ENCODE results near the gene PLA2G2C.
"Not testable (repeated sequence)": the region's sequence is repeated elsewhere in the genome, so short reads cannot be mapped to it uniquely, and the experiment has no call there.

Gene PLA2G2C

DNA sequence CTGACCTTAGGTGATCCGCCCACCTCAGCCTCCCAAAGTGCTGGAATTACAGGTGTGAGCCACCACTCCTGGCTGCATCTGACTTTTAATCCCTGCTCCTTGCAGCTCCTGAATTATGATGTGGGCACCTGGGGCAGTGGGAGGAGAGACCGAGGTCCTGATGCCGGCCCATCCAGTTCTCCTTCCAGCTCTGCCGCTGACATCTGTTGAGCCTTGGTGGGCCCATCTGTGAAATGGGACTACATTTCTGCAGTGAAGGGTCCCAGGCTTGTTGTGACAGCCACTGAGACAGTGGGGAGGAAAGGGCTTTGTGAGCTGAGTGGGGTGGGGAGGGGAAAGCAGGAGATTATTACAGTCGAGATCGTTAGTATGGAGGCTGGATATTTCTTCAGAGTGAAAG is 35.3 kb downstream of the PLA2G2C start:
- no peak for DNase-seq

DNA sequence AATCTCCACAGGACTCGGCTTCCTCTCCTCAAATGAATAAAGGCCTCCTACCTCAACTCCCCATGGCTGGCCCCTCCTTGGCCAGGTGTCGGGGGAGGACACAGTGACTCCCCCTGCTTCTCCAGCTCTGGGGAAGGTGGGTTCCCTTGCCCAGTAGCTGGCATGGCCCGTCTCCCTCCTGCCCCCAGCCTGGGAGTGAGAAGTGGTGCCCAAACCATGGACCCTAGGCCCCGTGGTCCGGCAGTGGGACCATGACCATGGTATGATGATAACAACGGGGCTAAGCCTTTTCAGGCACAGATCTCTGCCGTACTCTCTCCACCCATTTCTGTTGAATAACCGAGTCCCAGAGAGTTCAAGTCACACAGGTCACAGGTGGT is 36.0 kb downstream of the PLA2G2C start:
- no peak for DNase-seq

DNA sequence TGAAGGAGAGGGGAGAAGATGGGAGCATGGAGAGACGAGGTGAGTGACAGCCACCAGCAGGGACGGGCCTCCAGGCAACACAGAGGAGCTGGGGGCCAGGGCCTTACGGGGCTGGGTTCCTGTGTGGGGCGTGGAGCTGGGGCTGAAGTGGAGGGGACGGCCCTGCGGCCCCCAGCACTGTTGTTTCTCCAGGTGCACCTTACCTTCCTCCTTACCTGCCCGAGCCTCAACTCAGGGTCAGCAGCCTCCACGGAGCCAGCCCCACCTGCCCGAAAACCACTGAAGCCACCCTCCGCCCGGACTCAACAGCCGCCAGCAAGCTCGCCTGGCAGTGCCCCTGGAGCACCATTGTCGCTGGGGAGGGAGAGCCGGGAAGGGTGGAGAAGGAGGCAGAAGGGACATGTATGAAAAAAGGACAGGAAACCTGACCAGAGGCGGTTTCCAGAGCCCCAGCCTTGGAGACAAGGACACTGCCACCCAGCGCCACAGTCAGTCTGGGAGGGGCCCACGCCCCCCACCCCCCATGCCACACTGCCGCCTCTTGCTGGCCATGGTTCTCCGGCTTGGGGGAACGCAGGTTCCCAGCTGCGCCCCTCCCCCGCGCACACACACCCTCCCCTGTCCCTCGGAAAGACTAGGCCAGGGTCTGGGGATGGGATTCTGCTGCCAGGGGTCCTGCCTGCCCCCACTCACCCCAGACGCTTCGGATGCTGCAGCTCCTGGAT is 36.6 kb downstream of the PLA2G2C start:
- DNase-seq, result no peak

DNA sequence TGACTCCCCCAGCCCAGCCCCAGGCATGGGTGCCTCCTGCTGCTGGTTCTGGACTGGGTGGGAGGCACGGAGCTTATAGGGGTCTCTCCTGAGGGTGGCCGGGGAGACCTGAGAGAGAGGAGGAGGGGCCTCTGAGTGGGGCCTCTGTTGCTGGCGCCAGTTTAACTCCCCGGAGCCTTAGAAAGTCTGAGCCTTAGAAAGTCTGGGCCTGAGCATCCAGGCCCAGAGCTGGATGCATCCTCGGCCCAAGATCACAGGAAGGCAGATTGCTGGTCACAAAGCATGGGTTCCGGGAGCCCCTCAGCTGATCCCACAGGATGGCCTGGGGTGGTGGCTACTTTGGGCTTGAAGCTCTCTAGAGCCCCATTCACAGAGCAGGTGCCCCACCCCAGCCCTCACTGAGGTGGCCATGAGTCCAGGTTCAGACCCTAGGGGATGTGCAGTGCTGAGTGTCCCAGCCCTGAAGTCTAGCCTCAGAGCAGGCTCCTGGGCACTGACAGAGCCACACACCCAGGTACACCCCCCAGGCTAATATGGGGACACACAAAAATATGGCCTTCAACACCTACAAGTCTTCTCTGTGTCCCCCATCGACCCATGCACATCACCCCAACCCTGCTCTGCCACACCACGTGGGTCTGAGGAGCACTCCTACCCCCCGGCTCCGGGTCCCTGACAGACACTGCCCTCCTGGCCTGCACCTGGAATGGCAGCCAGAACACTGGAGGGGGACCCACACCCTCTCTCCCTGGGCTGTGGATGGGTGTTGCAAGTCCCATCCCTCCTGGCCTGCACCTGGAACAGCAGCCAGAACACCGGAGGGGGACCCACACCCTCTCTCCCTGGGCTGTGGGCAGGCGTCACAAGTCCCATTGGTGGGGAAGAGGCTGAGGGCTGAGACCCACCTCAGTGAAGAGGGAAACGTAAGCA is 37.5 kb downstream of the PLA2G2C start:
- no peak for DNase-seq

DNA sequence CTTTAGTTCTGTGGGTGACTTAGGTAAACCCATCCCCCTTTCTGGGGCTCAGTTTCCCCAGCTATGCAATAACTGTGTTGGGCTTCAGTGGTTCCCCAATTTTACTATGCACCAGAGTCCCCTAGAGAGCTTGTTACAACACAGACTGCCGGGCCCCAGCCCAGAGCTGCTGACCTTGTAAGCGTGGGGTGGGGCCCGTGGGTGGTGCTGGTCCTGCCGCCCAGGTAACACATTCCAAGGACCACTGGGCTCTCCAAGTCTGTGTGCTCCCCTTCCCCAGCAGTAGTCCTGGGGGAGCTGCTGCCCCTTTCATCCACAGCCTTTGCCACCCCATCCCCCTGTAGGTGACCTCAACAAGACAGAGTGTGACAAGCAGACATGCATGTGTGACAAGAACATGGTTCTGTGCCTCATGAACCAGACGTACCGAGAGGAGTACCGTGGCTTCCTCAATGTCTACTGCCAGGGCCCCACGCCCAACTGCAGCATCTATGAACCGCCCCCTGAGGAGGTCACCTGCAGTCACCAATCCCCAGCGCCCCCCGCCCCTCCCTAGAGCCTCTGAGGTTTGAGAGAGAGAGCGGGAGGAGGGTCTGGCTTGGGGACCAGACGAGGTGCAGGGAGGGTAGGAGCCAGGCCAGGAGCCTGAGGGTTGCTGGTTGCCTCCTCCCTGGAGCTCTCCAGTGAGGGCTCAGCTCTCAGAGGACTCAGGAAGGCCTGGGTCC is 38.3 kb downstream of the PLA2G2C start:
- no peak for DNase-seq

DNA sequence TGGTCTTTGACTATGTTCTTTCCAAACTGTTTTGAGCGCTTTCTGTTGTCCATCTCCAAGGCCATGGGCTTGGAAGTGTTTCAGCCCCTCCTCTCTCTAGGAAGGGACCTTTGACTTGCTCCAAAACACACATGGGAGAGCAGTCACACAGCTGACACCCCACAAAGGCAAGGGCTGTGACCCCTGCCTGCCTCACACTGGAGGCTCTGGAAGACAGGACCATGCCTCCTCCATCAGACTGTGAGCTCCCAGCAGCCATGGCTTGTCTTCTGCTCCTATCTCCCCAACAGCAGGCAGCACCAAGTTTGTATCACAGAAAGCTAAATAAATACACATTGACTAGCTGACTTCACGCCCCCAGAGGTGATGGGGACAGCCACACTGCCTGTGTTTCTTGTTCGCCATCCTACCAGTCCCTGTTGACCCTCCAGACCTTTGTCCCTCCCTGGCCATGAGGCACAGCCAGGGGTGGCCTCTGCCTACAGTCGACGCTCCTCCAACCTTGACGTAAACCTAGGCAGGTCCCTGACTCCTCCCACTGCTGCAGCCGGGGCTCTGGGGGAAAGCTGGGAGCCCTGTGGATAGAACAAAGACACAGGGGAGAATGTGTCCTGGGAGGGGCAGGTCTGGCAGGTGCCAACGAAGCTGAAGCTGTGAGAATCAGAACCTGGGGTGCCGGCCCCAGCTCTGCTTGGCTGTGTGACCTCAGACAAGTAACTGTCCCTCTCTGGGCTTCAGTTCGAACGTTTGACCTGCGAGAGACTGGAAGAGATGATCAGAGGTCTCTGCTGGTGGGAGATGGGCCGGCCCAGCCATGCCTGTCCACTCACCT is 42.4 kb downstream of the PLA2G2C start:
- no peak for DNase-seq

DNA sequence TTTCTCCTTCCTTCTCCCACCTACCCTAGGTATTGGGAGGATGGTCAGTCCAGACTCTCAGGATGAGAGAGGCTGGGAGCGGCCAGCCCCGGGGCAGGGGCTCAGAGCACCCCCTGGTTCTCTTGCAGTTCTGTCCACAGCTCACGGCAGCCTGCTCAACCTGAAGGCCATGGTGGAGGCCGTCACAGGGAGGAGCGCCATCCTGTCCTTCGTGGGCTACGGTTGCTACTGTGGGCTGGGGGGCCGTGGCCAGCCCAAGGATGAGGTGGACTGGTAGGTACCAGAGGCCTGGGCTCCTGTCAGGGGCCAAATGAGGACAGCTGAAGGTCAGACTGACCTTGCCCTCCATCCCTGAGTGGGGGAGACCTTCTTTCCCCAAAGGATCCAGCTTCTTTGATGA is 43.0 kb downstream of the PLA2G2C start:
- DNase-seq, result no peak

DNA sequence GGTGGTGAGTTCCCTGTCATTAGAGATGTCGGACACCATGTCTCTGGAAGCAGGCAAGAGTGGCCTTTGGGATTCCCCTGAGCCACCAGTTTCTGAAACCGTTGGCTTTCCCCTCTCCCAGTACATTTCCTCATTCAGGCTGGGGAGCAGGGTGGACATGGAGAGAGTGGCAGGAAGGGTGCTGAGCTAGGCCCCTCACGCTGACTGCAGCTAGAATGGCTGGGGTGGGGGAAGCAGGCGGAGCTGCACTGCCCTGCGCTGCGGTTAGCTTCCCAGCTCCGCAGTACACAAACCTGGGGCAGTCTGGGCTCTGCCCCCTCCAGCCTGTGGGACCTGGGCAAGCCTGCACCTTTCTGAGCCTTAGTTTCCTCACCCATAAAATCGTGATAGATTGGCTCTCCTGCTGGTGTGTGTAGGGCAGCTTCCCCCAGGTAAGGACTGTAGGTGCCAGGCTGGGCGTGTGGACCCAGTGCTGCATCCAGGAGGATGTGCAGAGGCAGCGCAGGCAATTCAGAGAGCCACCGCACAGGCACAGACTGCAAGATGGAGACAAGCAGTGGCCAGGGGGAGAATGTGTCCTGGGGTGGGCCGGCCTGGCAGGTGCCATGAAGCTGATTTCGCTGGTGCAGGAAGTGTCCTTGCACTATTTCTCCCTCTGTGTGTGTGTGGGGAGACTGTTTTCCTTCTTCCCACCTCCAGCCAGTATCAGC is 44.2 kb downstream of the PLA2G2C start:
- no peak for DNase-seq

DNA sequence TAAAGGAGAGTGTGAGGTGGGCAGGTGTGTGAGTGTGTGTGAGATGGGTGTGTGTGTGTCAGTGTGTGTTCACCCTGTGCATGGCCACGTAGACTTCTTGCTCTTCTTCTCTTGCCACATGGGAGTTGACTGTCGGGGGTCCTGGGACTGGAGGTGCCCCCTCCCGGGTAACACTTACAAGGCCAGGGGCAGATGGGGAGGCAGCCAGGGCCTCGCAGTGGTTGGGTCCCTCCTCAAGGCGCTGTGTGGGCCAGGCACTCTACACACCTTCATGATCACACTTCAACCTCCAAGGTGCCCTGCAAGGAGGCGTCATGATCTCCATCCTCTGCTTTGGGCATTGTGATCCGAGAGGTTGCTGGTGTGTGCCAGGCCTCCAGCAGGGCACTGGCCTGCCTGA is 44.9 kb downstream of the PLA2G2C start:
- no peak for DNase-seq

DNA sequence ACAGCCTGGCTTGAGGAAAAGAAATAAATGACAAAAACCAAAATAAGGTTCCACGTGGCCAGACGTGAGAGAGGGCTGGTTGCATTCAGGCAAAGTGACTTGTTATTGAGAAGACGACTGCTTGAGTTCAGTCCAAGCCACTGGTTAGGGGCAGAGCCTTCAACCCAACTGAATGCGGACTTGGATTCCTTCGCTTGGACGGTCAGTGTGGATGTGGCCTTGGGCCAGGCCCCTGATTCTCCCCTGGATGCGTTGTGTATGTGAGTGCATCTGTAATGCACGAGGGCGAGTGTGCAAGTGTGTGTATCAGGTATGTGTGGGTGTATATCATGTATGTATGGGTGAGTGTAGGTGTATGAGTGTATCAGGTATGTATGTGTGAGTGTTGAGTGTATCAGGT is 45.3 kb downstream of the PLA2G2C start:
- DNase-seq, result no peak

DNA sequence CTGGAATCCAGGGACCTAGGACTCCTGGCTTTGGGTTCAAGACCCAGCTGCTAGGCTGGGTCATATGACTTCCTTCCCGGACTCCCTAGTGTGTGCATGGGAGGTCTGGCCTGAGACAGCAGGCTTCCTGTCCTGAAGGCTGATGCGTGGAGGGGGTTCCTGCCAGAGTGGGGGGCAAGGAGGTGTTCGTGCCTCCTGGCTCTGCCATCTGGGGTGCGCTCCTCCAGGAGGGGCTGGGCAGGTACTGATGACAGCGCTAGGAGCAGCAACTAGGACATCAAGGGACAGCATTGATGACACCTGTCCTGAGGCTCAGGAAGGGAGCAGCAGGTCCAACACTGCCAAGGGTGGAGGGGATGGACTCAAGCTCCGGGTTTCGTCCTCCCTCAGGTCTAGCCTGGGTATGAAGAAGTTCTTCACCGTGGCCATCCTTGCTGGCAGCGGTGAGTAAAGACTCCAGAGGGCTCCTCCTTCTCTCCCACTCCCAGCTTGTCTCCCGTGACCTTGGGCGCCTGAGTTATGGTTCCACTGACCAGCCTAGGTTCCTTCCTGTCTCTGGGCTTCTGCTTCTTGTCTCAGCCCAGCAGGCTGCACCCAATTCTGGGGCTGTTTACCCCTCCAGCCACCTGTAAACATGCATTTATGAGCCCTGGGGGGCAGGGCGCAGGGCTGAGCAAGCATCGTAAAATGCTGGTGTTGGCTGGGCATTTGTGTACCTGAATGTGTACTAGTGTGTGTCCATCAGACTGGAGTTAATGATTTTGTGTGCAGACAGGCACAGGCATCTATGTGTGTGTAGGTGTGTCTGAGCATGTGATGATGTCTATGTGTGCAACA is 46.3 kb downstream of the PLA2G2C start:
- no peak for DNase-seq

DNA sequence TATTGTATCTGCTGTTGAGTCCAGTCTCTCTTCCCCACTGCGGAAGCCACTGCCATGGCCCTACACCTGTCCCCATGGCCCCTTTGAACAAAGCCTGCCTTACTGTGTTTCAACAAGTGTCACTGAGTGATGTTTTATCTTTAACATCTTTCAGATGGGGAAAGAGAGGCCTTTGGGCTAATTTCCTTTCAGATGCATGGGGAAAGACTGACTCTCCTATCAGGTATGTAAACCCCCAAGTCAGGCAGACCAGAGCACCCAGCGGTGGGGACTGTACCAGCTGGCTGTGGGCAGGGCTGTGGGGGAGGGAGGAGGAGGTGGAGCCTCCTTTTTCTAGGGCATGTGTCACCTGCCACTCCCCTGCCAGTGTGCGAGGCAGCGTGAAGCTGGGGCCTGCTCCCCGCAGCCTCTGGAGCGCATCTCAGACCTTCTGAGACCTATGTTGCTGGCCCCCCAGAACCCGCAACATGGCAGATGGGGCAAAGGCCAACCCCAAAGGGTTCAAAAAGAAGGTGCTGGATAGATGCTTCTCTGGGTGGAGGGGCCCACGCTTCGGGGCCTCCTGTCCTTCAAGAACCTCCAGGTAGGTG is 47.3 kb downstream of the PLA2G2C start, which contains the start of gene PLA2G2F:
TSS of gene PLA2G2F (plus strand) at position 363 of the 590 bp plus-strand sequence. CDS start at position 468, 105 bp downstream.
- DNase-seq, result no peak

DNA sequence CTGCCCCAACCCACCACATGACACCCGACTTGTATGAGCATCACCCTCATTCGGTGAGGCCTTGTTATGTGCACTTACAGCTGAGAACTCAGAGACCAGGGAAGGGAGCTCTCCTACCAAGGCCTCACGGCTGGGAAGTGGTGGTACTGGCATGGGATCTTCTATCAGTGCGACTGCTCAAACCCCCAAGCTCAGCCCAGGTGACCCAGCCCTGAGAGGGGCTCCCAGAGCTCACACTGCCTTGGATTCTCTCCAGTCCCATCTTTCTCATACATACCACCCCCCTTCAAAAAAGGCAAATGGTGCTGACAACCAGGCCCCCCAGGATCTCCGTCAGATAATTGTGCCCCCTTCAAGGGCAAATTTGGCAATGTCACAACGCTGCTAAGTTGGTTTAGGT is 48.0 kb downstream of the PLA2G2C start:
- DNase-seq, result no peak

DNA sequence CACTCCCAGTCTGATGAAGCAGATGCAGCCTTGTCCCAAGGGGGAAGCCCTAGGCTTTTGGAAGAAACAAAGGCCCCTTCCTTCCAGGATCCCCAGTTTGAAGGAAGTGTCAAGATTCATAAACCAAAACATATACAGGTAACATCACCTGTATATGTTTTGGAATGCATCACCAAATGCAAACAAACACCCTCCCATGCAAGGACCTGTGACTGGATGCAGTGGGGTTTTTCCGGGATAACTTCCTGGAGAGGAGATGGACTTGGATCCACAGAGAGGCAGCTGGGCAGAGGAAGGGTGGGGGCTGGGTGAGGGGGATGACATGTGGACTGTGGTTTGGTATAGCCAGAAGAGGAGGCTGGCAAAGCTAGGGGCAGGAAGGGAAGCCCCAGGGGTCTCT is 48.7 kb downstream of the PLA2G2C start:
- no peak for DNase-seq

DNA sequence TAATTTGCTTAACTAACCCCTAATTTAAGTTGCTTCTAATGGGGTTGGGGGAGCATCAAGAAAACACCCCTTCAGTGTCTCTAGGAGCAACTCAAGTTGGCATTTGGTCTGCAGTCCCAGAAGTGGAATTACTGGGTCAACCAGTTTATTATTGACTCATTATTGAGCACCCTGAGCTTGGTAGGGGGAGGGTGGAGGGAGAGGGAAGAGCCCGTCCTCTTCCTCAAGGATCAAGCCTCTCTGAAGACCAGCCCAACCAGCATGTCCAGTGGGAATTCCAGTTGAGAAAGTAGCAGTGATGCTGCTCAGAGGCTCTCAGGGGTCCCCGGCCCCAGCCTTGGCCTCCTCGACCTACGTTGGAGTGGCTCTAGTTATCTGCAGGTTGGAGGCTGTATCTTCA is 49.3 kb downstream of the PLA2G2C start:
- DNase-seq, result no peak

DNA sequence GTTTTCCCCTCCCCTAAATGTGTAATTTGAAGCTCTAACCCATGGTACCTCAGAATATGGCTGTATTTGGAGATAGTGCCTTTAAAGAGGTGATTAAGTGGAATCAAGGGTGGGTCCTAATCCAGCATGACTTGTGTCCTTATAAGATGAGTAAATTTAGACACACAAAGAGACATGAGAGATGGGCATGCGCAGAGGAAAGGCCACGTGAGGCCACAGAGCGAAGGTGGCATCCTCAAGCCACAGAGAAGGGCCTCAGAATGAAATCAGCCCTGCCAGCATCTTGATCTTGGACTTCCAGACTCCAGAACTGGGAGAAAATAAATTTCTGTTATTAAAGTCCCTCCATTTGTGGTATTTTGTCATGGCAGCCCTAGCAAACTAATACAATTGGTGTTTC is 50.1 kb downstream of the PLA2G2C start:
- no peak for DNase-seq

DNA sequence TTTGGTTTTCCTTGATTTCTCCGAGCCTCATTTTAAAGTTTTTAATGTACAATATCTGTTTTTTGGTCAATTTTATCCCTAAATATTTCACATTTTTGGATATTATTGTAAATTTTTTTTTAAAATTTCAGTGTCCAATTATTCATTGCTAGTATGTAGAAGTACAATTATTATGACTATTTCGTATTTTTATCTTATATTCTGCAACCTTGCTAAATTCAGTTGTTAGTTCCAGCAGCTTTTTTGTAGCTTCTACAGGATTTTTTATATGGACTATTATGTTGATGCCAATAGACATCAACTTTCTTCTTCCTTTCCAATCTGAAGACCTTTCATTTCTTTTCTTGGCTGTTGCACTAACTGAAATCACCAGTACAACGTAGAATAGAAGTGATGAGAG is 51.3 kb downstream of the PLA2G2C start:
- no peak for DNase-seq

DNA sequence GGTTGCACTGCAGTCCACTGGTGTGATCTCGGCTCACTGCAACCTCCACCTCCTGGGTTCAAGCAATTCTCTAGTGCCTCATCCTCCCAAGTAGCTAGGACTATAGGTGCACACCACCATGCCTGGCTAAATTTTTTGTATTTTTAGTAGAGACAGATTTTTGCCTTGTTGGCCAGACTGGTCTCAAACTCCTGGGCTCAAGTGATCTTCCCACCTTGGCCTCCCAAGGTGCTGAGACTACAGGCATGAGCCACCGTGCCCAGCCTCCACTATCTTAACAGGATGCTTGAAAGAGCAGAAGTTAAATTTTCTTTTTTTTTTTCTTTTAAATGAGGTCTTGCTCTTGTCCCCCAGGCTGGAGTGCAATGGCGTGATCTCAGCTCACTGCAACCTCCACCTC is 55.8 kb downstream of the PLA2G2C start:
- not testable (repeated sequence) for DNase-seq

DNA sequence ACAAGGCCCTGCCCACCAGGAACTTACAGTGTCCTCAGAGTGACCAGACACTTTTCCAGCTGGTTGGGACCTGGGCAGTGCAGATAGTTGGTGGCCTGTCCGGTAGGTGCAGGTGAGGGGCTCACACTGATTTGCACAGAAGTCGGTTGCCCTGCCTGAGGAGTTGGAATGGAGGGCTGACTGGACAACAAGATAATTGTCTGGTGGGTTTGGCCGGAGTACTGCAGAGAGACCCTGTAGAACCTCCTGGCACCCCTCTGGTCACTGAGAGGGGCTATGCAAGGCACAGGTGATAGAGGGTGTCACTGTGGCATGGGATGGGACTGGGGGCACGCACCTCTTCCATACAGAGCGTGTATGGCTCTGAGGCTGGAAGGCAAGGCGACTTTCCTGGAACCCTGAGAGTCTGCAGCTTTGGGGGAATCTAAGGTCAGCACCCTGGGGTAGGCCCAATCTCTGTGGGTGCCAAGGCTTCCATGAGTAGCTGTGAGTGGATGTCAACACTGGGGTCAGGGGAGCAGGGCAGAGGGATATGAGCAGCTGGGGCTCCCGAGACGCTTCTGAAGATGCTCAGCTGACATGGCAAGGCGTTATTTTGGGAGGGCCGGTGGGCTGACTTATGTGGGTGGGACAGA is 59.4 kb downstream of the PLA2G2C start:
- no peak for DNase-seq
